A549 (cell line): ENCODE results near the gene ITPKB. TPM values are rescaled to one million over a fixed set of nuclear protein-coding genes. Genes with fewer than 3 reads are reported as not detected.
A peak's percentile ranks its signal among the peaks of the same experiment; 100 is the strongest.

Source experiments
- ATAC-seq, 2 experiments: fragments of 200-7000 bp in 1 of 2; fragments of >200 bp in 1 of 2; cut with Nextera tagmentation in 1 of 2; cut with Tn5 transposase in 1 of 2; 3 replicates each; pipeline versions ENCODE4 v1.8.0 to v1.9.1; 2018 to 2020; ENCODE audit warnings: mild to moderate bottlenecking in 1 of 2, moderate library complexity in 1 of 2
- CTCF ChIA-PET: fragments of 300-600 bp; sonication (Branson Sonifier 250); formaldehyde crosslinking; extraction: SDS; loops from one replicate; lab custom pipeline; 2021; ENCODE audit warnings: antibody characterized with exemption, inconsistent platforms; lab: Yijun Ruan, JAX
- POLR2A ChIA-PET: fragments of 350-600 bp; formaldehyde crosslinking; extraction: SDS; loops from one replicate; lab custom pipeline; 2021; ENCODE audit warnings: antibody characterized with exemption, inconsistent platforms; lab: Yijun Ruan, JAX
- DNase-seq, 2 experiments: peaks; one replicate each; pipeline versions ENCODE4 v3.0.0 to v3.0.0-alpha.2; 2011 to 2016; ENCODE audit warnings: low read depth in 1 of 2, low spot score in 1 of 2
- FAIRE-seq: peaks from 2 replicates; lab custom pipeline; 2011; peaks lifted over from hg19 to GRCh38; lab: Jason Lieb, UNC
- H3K27ac ChIP-seq, 2 experiments: fragments of >200 bp; sonication (Bioruptor Twin); formaldehyde crosslinking; 3 replicates each; pipeline ENCODE4 v1.5.1; 2016 to 2017
- H3K4me1 ChIP-seq: fragments of >200 bp; sonication (Bioruptor Twin); formaldehyde crosslinking; 3 replicates; pipeline ENCODE4 v1.6.1; 2016
- H3K4me2 ChIP-seq: fragments of >200 bp; sonication (Bioruptor Twin); formaldehyde crosslinking; 3 replicates; pipeline ENCODE4 v1.6.1; 2016
- H3K4me3 ChIP-seq: fragments of >200 bp; sonication (Bioruptor Twin); formaldehyde crosslinking; 3 replicates; pipeline ENCODE4 v1.5.1; 2016
- H3K9me3 ChIP-seq: fragments of >200 bp; sonication (Bioruptor Twin); formaldehyde crosslinking; 3 replicates; pipeline ENCODE4 v1.6.1; 2016
- ATOH8 ChIP-seq: fragments of 250-450 bp; sonication (Bioruptor Pico); IDR thresholded peaks from 2 replicates; pipeline ENCODE4 v1.5.0; 2020; ENCODE audit warnings: low read depth, mild to moderate bottlenecking, moderate library complexity
- BHLHE40 ChIP-seq: IDR thresholded peaks from 2 replicates; pipeline ENCODE4 v1.6.1; 2012; ENCODE audit warnings: low read depth, low read length, inconsistent platforms
- ESRRA ChIP-seq: fragments of 150-350 bp; IDR thresholded peaks from 2 replicates; pipeline ENCODE4 v1.6.1; 2014; ENCODE audit warnings: mild to moderate bottlenecking, low read length, borderline replicate concordance
- HES2 ChIP-seq: fragments of >200 bp; sonication (Bioruptor Twin); formaldehyde crosslinking; IDR thresholded peaks from 2 replicates; pipeline ENCODE4 v1.6.1; 2016
- HEYL ChIP-seq: fragments of 250-450 bp; sonication (Bioruptor Pico); IDR thresholded peaks from 2 replicates; pipeline ENCODE4 v1.8.0; 2021; ENCODE audit warnings: mild to moderate bottlenecking, moderate library complexity
- HOXB13 ChIP-seq: fragments of 250-450 bp; sonication (Bioruptor Pico); IDR thresholded peaks from 2 replicates; pipeline ENCODE4 v1.5.0; 2020; ENCODE audit warnings: low read depth, mild to moderate bottlenecking, moderate library complexity
- JUNB ChIP-seq: fragments of >200 bp; sonication (Bioruptor Twin); formaldehyde crosslinking; IDR thresholded peaks from 2 replicates; pipeline ENCODE4 v1.6.1; 2016
- MAFK ChIP-seq: fragments of 450-650 bp; IDR thresholded peaks from 2 replicates; pipeline ENCODE4 v1.6.1; 2014; ENCODE audit not compliant: partially characterized antibody
- MAZ ChIP-seq: fragments of 150-350 bp; IDR thresholded peaks from 2 replicates; pipeline ENCODE4 v1.6.1; 2014; ENCODE audit warnings: antibody characterized with exemption, low read depth, low read length, borderline replicate concordance
- NFE2L2 ChIP-seq: fragments of 150-350 bp; conservative IDR thresholded peaks from 2 replicates; pipeline ENCODE4 v1.6.1; 2014; ENCODE audit warnings: low read length
- NR3C1 ChIP-seq: fragments of >200 bp; sonication (Bioruptor Twin); formaldehyde crosslinking; IDR thresholded peaks from 3 replicates; pipeline ENCODE4 v1.6.1; 2017
- PHF8 ChIP-seq: fragments of 200-600 bp; sonication (generic); IDR thresholded peaks from 2 replicates; pipeline ENCODE4 v1.6.1; 2016; ENCODE audit warnings: low read depth, mild to moderate bottlenecking, antibody characterized with exemption, moderate library complexity, borderline replicate concordance
- RNF2 ChIP-seq: fragments of 200-600 bp; sonication (generic); IDR thresholded peaks from 2 replicates; pipeline ENCODE4 v1.6.1; 2016; ENCODE audit warnings: low read depth, mild to moderate bottlenecking, antibody characterized with exemption, moderate library complexity, borderline replicate concordance
- SMC3 ChIP-seq: fragments of >200 bp; sonication (Bioruptor Twin); formaldehyde crosslinking; IDR thresholded peaks from 3 replicates; pipeline ENCODE4 v1.6.1; 2018; ENCODE audit warnings: inconsistent platforms
- ZC3H11A ChIP-seq: fragments of 450-650 bp; IDR thresholded peaks from 2 replicates; pipeline ENCODE4 v1.6.1; 2014; ENCODE audit warnings: antibody characterized with exemption, mild to moderate bottlenecking
- WGBS: methylation state at CpG from one replicate; pipeline ENCODE4 v1.1.6; 2017; ENCODE audit errors: missing lambda C conversion rate; 5-methylcytosine and 5-hydroxymethylcytosine counted together
- polyA plus RNA-seq, 4 experiments: library from polyadenylated mRNA; depleted of rRNA in 3 of 4; stranded (reverse); fragments of >200 nt; fragmentation: RNase III in 1 of 4; extraction: RNeasy Plus Mini Kit Qiagen cat#74134 plus additional on column Dnase treatment in 1 of 4; gene quantifications; 2 replicates in 3 of 4; 3 replicates in 1 of 4; pipeline ENCODE4 v1.2.3, GENCODE V29; 2011 to 2017
- TF ChIP-seq, protein P1 (sequence below): fragments of >200 bp; sonication (Bioruptor Twin); formaldehyde crosslinking; IDR thresholded peaks from 3 replicates; pipeline ENCODE4 v1.6.1; 2016
- TF ChIP-seq, protein P2 (sequence below): IDR thresholded peaks from 2 replicates; pipeline ENCODE4 v1.6.1; 2012; ENCODE audit warnings: low read depth, borderline replicate concordance

Gene ITPKB
- polyA plus RNA-seq, 2 of the 4 experiments (the other 2 are of a cell fraction) = 1.7 to 2.8 TPM

- TF ChIP-seq, protein P1, sequence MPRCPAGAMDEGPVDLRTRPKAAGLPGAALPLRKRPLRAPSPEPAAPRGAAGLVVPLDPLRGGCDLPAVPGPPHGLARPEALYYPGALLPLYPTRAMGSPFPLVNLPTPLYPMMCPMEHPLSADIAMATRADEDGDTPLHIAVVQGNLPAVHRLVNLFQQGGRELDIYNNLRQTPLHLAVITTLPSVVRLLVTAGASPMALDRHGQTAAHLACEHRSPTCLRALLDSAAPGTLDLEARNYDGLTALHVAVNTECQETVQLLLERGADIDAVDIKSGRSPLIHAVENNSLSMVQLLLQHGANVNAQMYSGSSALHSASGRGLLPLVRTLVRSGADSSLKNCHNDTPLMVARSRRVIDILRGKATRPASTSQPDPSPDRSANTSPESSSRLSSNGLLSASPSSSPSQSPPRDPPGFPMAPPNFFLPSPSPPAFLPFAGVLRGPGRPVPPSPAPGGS = no peak
Measured at GRCh38 chr1:226658546-226659125, 80.4 kb downstream of the ITPKB start (continued).

DNA sequence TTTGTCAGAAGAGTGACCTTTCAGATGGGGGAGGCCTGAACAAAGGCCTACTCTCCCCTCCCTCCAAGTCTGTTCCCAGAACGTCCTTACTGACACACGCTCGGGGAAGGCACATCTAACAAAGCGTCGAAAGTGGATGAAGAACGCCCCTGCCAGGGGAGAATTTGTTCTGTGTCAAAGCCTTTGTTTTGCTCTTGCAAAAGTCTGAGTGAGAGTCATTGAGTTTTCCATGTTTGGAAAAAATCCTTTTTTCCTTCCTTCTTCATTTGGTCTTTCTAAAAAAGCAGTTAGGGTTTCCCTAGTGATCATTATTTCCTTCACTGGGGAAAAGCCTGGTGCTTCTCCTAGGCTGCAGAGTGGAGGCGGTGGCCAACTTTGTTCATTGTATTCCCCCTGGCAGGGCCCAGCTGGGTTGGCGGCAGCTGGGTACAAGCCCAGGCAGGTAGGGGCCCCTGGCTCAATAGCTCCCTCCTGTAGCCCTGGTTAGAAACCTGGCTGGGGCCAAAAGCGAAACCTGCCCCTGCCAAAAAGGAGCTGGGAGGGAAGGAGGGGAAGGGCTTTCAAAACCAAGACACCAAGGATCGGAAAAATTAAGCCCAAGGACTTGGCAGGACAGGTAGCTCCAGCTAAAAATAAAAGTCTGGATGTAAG is 81.1 kb downstream of the ITPKB start:
- no peak overlapping the region for H3K4me2 ChIP-seq
- FAIRE-seq (no peak), ATAC-seq (no peak), DNase-seq (no peak)
- 91% methylated on average over 10 of the region's 10 CpGs for WGBS
- POLR2A ChIA-PET = no interaction called here
- H3K4me3 ChIP-seq = no peak overlapping the region
- TF ChIP-seq ATOH8 (CRISPR knock-in tag) = no peak
- TF ChIP-seq ESRRA = no peak
- TF ChIP-seq BHLHE40 = no peak
- TF ChIP-seq, protein P1 = no peak
- TF ChIP-seq, protein P2, sequence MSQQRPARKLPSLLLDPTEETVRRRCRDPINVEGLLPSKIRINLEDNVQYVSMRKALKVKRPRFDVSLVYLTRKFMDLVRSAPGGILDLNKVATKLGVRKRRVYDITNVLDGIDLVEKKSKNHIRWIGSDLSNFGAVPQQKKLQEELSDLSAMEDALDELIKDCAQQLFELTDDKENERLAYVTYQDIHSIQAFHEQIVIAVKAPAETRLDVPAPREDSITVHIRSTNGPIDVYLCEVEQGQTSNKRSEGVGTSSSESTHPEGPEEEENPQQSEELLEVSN = no peak
- no peak for TF ChIP-seq HOXB13
- no peak for TF ChIP-seq ZC3H11A
- no peak for TF ChIP-seq JUNB
- no peak for TF ChIP-seq NFE2L2
- no peak for TF ChIP-seq PHF8
- no peak for TF ChIP-seq SMC3
- TF ChIP-seq RNF2 = no peak
- TF ChIP-seq MAFK = no peak
- H3K27ac ChIP-seq = 0 out of 6 replicates have a peak overlapping the region, but pooled peaks of 1 of the 2 experiments have one; percentile 17
- peaks cover 9% of the 10 kb centered on the region; the same call in 1 of the 3 replicates for H3K4me1 ChIP-seq
- H3K9me3 ChIP-seq = no peaks in the 10 kb centered on the region
- CTCF ChIA-PET = interaction anchor here (1.3 to 4.3 kb wide), 2 partner anchors 8 to 24 kb away, joined by 4 to 17 read pairs; no protein-coding TSS in a partner anchor

DNA sequence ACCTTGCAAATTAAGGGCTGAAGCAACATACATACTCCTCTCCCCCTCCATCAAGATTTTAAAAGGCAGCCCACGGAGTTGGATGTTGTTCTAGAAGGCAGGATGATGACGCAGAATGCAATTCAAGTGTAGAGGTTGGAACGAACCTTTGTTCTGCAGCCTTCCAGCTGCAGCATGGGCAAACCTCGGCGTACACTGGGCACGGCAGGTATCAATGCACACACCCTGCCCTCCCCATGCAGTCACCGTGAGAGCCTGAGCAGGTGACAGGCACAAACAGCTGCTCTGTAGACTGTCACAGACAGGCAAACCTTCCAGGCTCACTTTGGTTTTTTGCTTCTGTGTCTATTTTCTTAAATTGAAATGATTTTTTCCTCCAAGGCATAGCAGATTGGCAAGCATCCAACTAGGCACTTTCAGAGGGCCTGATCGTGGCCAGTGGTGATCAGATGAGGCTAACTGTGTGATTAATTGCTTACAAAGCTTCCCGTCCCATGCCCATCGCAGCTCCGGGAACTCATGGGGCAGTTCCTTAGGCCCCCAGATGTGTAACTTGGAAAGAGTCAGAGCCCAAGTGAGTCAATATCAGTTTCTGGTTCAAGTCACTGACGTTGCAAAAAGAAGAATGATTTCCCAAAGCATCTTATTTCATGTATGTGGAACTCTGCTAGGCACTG is 82.3 kb downstream of the ITPKB start:
- ChIA-PET POLR2A (no interaction called here), CTCF (interaction anchor here (4.3 kb wide), 1 partner anchor 23 kb away, joined by 17 read pairs; no protein-coding TSS in a partner anchor)
- no peaks in the 10 kb centered on the region for H3K9me3 ChIP-seq
- TF ChIP-seq NR3C1 (no peak), MAZ (no peak), HES2 (no peak), HEYL (no peak), RNF2 (no peak)
- H3K27ac ChIP-seq = no peak overlapping the region
- 63% methylated on average over 12 of the region's 12 CpGs for WGBS
- H3K4me2 ChIP-seq = no peak overlapping the region
- no peak overlapping the region for H3K4me3 ChIP-seq
- FAIRE-seq (no peak), ATAC-seq (no peak), DNase-seq (no peak)
- H3K4me1 ChIP-seq = 0 out of 3 replicates have a peak, but pooled peaks cover 3% of the 10 kb centered on the region
